IMR-90 (cell line): ENCODE measurements around the gene PAFAH1B2. TPM values are rescaled to one million over a fixed set of nuclear protein-coding genes. Genes with fewer than 3 reads are reported as not detected.

Experiments
- ATAC-seq: fragments of 200-7000 bp; cut with Tn5 transposase; 2 replicates; pipeline ENCODE4 v1.9.1; 2020; ENCODE audit warnings: low read depth, mild to moderate bottlenecking, moderate library complexity
- BruUV-seq: library from RNA; stranded (reverse); fragments of 400-500 nt; replicated peaks from 2 replicates; lab custom pipeline; 2021; lab: Mats Ljungman, UMichigan
- CTCF ChIA-PET: fragments of 300-600 bp; formaldehyde crosslinking; extraction: SDS; loops from one replicate; lab custom pipeline; 2021; ENCODE audit warnings: antibody characterized with exemption; lab: Yijun Ruan, JAX
- POLR2A ChIA-PET: fragments of 300-600 bp; sonication (Branson Sonifier 250); formaldehyde crosslinking; loops from one replicate; lab custom pipeline; 2022; ENCODE audit warnings: antibody characterized with exemption; ENCODE audit not compliant: unreplicated experiment; lab: Charles Lee
- DNase-seq: peaks from one replicate; pipeline ENCODE4 v3.0.0; 2013
- H2AFZ ChIP-seq: replicated peaks from 2 replicates; pipeline ENCODE3; 2013; ENCODE audit warnings: low read length, mild to moderate bottlenecking; ENCODE audit not compliant: poor library complexity
- H2AK5ac ChIP-seq: 2 replicates; pipeline ENCODE4 v1.6.1; 2013; ENCODE audit warnings: low read depth, low read length, inconsistent platforms
- H2AK9ac ChIP-seq: replicated peaks from 2 replicates; pipeline ENCODE3; 2013; ENCODE audit warnings: mild to moderate bottlenecking, low read depth, low read length, moderate library complexity; ENCODE audit not compliant: poor library complexity
- H2BK120ac ChIP-seq: 2 replicates; pipeline ENCODE4 v1.6.1; 2013; ENCODE audit warnings: low read depth, low read length, inconsistent platforms
- H2BK15ac ChIP-seq: 3 replicates; pipeline ENCODE4 v1.6.1; 2013; ENCODE audit warnings: low read depth, low read length, inconsistent platforms
- H2BK20ac ChIP-seq: 2 replicates; pipeline ENCODE4 v1.6.1; 2013; ENCODE audit warnings: low read depth, mild to moderate bottlenecking, inconsistent platforms, low read length, moderate library complexity
- H2BK5ac ChIP-seq: 2 replicates; pipeline ENCODE4 v1.6.1; 2013; ENCODE audit warnings: mild to moderate bottlenecking, low read depth, low read length, inconsistent platforms; ENCODE audit not compliant: poor library complexity, severe bottlenecking
- H3K14ac ChIP-seq: replicated peaks from 2 replicates; pipeline ENCODE4 v1.6.1; 2013; ENCODE audit warnings: low read depth, low read length, inconsistent platforms
- H3K18ac ChIP-seq: 2 replicates; pipeline ENCODE4 v1.6.1; 2013; ENCODE audit warnings: low read depth, low read length, control low read depth
- H3K23ac ChIP-seq: 2 replicates; pipeline ENCODE4 v1.6.1; 2013; ENCODE audit warnings: low read depth, low read length, inconsistent platforms
- H3K27ac ChIP-seq: 2 replicates; pipeline ENCODE4 v1.5.1; 2013; ENCODE audit warnings: mild to moderate bottlenecking, control low read depth, low read length; ENCODE audit not compliant: insufficient read depth
- H3K27me3 ChIP-seq: 2 replicates; pipeline ENCODE4 v1.6.1; 2013; ENCODE audit warnings: low read length; ENCODE audit not compliant: control insufficient read depth, insufficient read depth
- H3K36me3 ChIP-seq: 2 replicates; pipeline ENCODE4 v1.6.1; 2013; ENCODE audit warnings: low read length, mixed read lengths; ENCODE audit not compliant: control insufficient read depth, insufficient read depth
- H3K4ac ChIP-seq: 2 replicates; pipeline ENCODE4 v1.6.1; 2013; ENCODE audit warnings: low read depth, low read length, inconsistent platforms
- H3K4me1 ChIP-seq: 2 replicates; pipeline ENCODE4 v1.6.1; 2013; ENCODE audit warnings: low read length, mixed read lengths; ENCODE audit not compliant: control insufficient read depth, insufficient read depth
- H3K4me2 ChIP-seq: 2 replicates; pipeline ENCODE4 v1.6.1; 2013; ENCODE audit warnings: low read depth, mild to moderate bottlenecking, control low read depth, low read length, moderate library complexity
- H3K4me3 ChIP-seq: 2 replicates; pipeline ENCODE4 v1.5.1; 2013; ENCODE audit warnings: low read depth, mild to moderate bottlenecking, control low read depth, low read length, moderate library complexity; ENCODE audit not compliant: insufficient read depth
- H3K56ac ChIP-seq: 2 replicates; pipeline ENCODE4 v1.6.1; 2013; ENCODE audit warnings: low read length, inconsistent platforms; ENCODE audit not compliant: insufficient read depth; ENCODE audit errors: extremely low read depth
- H3K79me1 ChIP-seq, 2 experiments: 2 replicates each; pipeline ENCODE4 v1.6.1; 2013; ENCODE audit warnings: low read length in 2 of 2, inconsistent platforms in 1 of 2, low read depth in 1 of 2
- H3K9ac ChIP-seq: 2 replicates; pipeline ENCODE4 v1.6.1; 2013; ENCODE audit warnings: low read depth, low read length, control low read depth
- H3K9me1 ChIP-seq: 2 replicates; pipeline ENCODE4 v1.6.1; 2013; ENCODE audit warnings: low read length, inconsistent platforms; ENCODE audit not compliant: insufficient read depth
- H3K9me3 ChIP-seq: 2 replicates; pipeline ENCODE4 v1.6.1; 2013; ENCODE audit warnings: low read length; ENCODE audit not compliant: control insufficient read depth, insufficient read depth
- H4K20me1 ChIP-seq: 2 replicates; pipeline ENCODE4 v1.6.1; 2013; ENCODE audit warnings: low read length, inconsistent platforms; ENCODE audit not compliant: insufficient read depth
- H4K5ac ChIP-seq: 2 replicates; pipeline ENCODE4 v1.6.1; 2013; ENCODE audit warnings: mild to moderate bottlenecking, low read depth, low read length, control low read depth
- H4K8ac ChIP-seq, 2 experiments: 2 replicates each; pipeline ENCODE4 v1.6.1; 2013; ENCODE audit warnings: low read depth in 2 of 2, low read length in 2 of 2, control low read depth in 1 of 2, inconsistent platforms in 1 of 2
- H4K91ac ChIP-seq: 2 replicates; pipeline ENCODE4 v1.6.1; 2013; ENCODE audit warnings: low read depth, low read length, inconsistent platforms; ENCODE audit not compliant: insufficient read depth
- BHLHE40 ChIP-seq: fragments of 150-350 bp; IDR thresholded peaks from 2 replicates; pipeline ENCODE4 v1.6.1; 2016; ENCODE audit warnings: mild to moderate bottlenecking, low read depth, low read length
- CEBPB ChIP-seq: IDR thresholded peaks from 2 replicates; pipeline ENCODE4 v1.6.1; 2012; ENCODE audit warnings: low read depth, low read length, improper control_type of control experiment
- CHD1 ChIP-seq: IDR thresholded peaks from 2 replicates; pipeline ENCODE4 v1.6.1; 2012; ENCODE audit warnings: low read depth, low read length, improper control_type of control experiment
- CTCF ChIP-seq: conservative IDR thresholded peaks from 2 replicates; pipeline ENCODE4 v1.5.1; 2012; ENCODE audit warnings: mild to moderate bottlenecking, low read depth, low read length, improper control_type of control experiment
- ELK1 ChIP-seq: fragments of 150-350 bp; IDR thresholded peaks from 2 replicates; pipeline ENCODE4 v1.6.1; 2016; ENCODE audit warnings: low read depth, mild to moderate bottlenecking, low read length, moderate library complexity, borderline replicate concordance
- FOS ChIP-seq: fragments of 150-350 bp; IDR thresholded peaks from 2 replicates; pipeline ENCODE4 v1.6.1; 2016; ENCODE audit warnings: low read depth, low read length
- MAFK ChIP-seq: IDR thresholded peaks from 2 replicates; pipeline ENCODE4 v1.6.1; 2012; ENCODE audit warnings: low read depth, low read length, improper control_type of control experiment
- MAZ ChIP-seq: IDR thresholded peaks from 2 replicates; pipeline ENCODE4 v1.6.1; 2012; ENCODE audit warnings: low read depth, mild to moderate bottlenecking, low read length, improper control_type of control experiment, moderate library complexity, borderline replicate concordance
- MXI1 ChIP-seq: IDR thresholded peaks from 2 replicates; pipeline ENCODE4 v1.6.1; 2012; ENCODE audit warnings: low read depth, mild to moderate bottlenecking, low read length, moderate library complexity, borderline replicate concordance
- NFE2L2 ChIP-seq: fragments of 150-350 bp; IDR thresholded peaks from 2 replicates; pipeline ENCODE4 v1.6.1; 2016; ENCODE audit warnings: low read depth, mild to moderate bottlenecking, low read length
- POLR2A ChIP-seq: IDR thresholded peaks from 2 replicates; pipeline ENCODE4 v1.6.1; 2012; ENCODE audit warnings: mild to moderate bottlenecking, low read depth, low read length
- RAD21 ChIP-seq: IDR thresholded peaks from 2 replicates; pipeline ENCODE4 v1.6.1; 2012; ENCODE audit warnings: low read length, improper control_type of control experiment
- RCOR1 ChIP-seq: IDR thresholded peaks from 2 replicates; pipeline ENCODE4 v1.6.1; 2012; ENCODE audit warnings: mild to moderate bottlenecking, low read length, improper control_type of control experiment; ENCODE audit not compliant: insufficient replicate concordance
- RFX5 ChIP-seq: IDR thresholded peaks from 2 replicates; pipeline ENCODE4 v1.8.0; 2012; ENCODE audit warnings: low read depth, mild to moderate bottlenecking, low read length, moderate library complexity
- SMC3 ChIP-seq: fragments of 150-350 bp; IDR thresholded peaks from 2 replicates; pipeline ENCODE4 v1.6.1; 2016; ENCODE audit warnings: low read depth, mild to moderate bottlenecking, antibody characterized with exemption, low read length, moderate library complexity
- WGBS, 2 experiments: methylation state at CpG; one replicate each; pipeline versions ENCODE4 v1.1.5 to v1.1.7; 2013; ENCODE audit warnings: missing lambda C conversion rate in 2 of 2; ENCODE audit not compliant: insufficient read length in 1 of 2; ENCODE audit errors: extremely low coverage in 2 of 2; 5-methylcytosine and 5-hydroxymethylcytosine counted together
- dilution Hi-C: fragments of 300-500 bp; cut with HindIII; formaldehyde crosslinking; loops from one replicate; pipeline ENCODE4 v1.14.3; 2018; ENCODE audit warnings: low sequenced_read_pairs; ENCODE audit not compliant: unreplicated experiment
- in situ Hi-C: fragments of 300-500 bp; cut with MboI; formaldehyde crosslinking; loops from 3 replicates; pipeline ENCODE4 v1.14.3; 2019; ENCODE audit warnings: low sequenced_read_pairs, inconsistent platforms, mixed read lengths
- intact Hi-C: fragments of 100-400 bp; cut with micrococcal nuclease; formaldehyde crosslinking; loops from 2 replicates; pipeline ENCODE4 v1.10.0; 2022
- polyA plus RNA-seq, 3 experiments: library from polyadenylated mRNA; depleted of rRNA; stranded (reverse); fragments of >200 nt; gene quantifications; 2 replicates each; pipeline ENCODE4 v1.2.3, GENCODE V29; 2012; ENCODE audit warnings: low replicate concordance in 1 of 3
- total RNA-seq: library from RNA; depleted of rRNA; stranded (reverse); fragments of >200 nt; gene quantifications from 2 replicates; pipeline ENCODE4 v1.2.3, GENCODE V29; 2012
- TF ChIP-seq, protein P1 (sequence below): fragments of 150-350 bp; IDR thresholded peaks from 2 replicates; pipeline ENCODE4 v1.6.1; 2017; ENCODE audit warnings: mild to moderate bottlenecking, antibody characterized with exemption, low read length, low read depth

The PAFAH1B2 gene
- total and polyA plus RNA-seq, 2 of the 4 experiments (the other 2 are of a cell fraction), result 29.8 to 280 TPM

DNA sequence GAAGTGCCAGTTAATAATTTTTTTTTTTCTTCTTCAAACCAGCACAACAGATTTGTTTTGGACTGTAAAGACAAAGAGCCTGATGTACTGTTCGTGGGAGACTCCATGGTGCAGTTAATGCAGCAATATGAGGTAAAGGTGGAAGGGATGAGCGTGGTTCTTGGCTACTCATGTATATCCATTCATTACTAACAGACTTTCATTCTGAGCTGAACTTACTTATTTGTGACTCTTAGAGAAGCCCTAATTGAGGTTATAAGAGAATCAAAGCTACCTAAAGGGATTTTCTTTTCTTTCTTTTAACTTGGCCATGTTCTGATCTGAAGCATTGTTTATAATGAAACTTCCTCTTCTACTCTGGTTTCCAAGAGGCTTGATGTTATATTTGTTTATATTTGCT, 15.8 kb downstream of the PAFAH1B2 start:
- H3K9me3 ChIP-seq, result no peaks in the 10 kb centered on the region
- H3K4ac ChIP-seq, result no peak overlapping the region
- no peak overlapping the region for H4K5ac ChIP-seq
- H3K4me1 ChIP-seq, result no peaks in the 10 kb centered on the region
- ATAC-seq (no peak), DNase-seq (no peak)
- dilution Hi-C loops (no loop called here), intact Hi-C loops (no loop called here), in situ Hi-C loops (no loop called here)
- no peak for TF ChIP-seq CHD1
- TF ChIP-seq MAZ, result no peak
- TF ChIP-seq, protein P1, sequence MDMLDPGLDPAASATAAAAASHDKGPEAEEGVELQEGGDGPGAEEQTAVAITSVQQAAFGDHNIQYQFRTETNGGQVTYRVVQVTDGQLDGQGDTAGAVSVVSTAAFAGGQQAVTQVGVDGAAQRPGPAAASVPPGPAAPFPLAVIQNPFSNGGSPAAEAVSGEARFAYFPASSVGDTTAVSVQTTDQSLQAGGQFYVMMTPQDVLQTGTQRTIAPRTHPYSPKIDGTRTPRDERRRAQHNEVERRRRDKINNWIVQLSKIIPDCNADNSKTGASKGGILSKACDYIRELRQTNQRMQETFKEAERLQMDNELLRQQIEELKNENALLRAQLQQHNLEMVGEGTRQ, result no peak
- TF ChIP-seq MXI1, result no peak
- TF ChIP-seq RFX5, result no peak
- no peak for TF ChIP-seq SMC3
- no peak for TF ChIP-seq MAFK
- TF ChIP-seq CTCF, result no peak
- TF ChIP-seq ELK1, result no peak
- TF ChIP-seq POLR2A, result no peak
- no peak for TF ChIP-seq RAD21
- no peak for TF ChIP-seq RCOR1
- TF ChIP-seq NFE2L2, result no peak
- no peak for TF ChIP-seq CEBPB
- TF ChIP-seq FOS, result no peak
- TF ChIP-seq BHLHE40, result no peak
- H3K27ac ChIP-seq, result no peak overlapping the region
- no peak overlapping the region for H2BK120ac ChIP-seq
- no peak overlapping the region for H2BK15ac ChIP-seq
- no peaks in the 10 kb centered on the region for H3K27me3 ChIP-seq
- H2BK20ac ChIP-seq, result no peak overlapping the region
- no TSS peak for BruUV-seq
- H4K20me1 ChIP-seq, result peaks cover 58% of the 10 kb centered on the region
- peaks cover 43% of the 10 kb centered on the region for H3K36me3 ChIP-seq
- no peak overlapping the region for H4K91ac ChIP-seq
- no peak overlapping the region for H2AK9ac ChIP-seq
- no peak overlapping the region for H2AFZ ChIP-seq
- H3K4me3 ChIP-seq, result no peak overlapping the region
- no peak overlapping the region for H3K9ac ChIP-seq
- peaks cover 20 to 70% of the 10 kb centered on the region in 2 experiments for H3K79me1 ChIP-seq
- H4K8ac ChIP-seq, result no peak overlapping the region
- no peak overlapping the region for H2BK5ac ChIP-seq
- no peak overlapping the region for H3K18ac ChIP-seq
- no peak overlapping the region for H2AK5ac ChIP-seq
- ChIA-PET POLR2A (no interaction called here), CTCF (no interaction called here)
- no peak overlapping the region for H3K4me2 ChIP-seq
- no peak overlapping the region for H3K56ac ChIP-seq
- H3K23ac ChIP-seq, result no peak overlapping the region
- no CpG with 5 or more reads among the region's 2 CpGs for WGBS, 2 experiments
- H3K14ac ChIP-seq, result no peak overlapping the region
- H3K9me1 ChIP-seq, result peaks cover 10% of the 10 kb centered on the region; the same call in 1 of the 2 replicates
